DMS79 treated with DMSO at 0.1 percent for 48 hours (cell line): ENCODE data around the gene CCNL2.
A peak's percentile ranks its signal among the peaks of the same experiment; 100 is the strongest.
"Not testable (repeated sequence)": the region's sequence is repeated elsewhere in the genome, so short reads cannot be mapped to it uniquely, and the experiment has no call there.

ENCODE experiments used
- DNase-seq: peaks from one replicate; lab custom pipeline; 2025; lab: John Stamatoyannopoulos, UW

CCNL2 gene

GRCh38 chr1:1399872-1400575, 889 bp upstream of the CCNL2 start:
- no peak for DNase-seq

DNA sequence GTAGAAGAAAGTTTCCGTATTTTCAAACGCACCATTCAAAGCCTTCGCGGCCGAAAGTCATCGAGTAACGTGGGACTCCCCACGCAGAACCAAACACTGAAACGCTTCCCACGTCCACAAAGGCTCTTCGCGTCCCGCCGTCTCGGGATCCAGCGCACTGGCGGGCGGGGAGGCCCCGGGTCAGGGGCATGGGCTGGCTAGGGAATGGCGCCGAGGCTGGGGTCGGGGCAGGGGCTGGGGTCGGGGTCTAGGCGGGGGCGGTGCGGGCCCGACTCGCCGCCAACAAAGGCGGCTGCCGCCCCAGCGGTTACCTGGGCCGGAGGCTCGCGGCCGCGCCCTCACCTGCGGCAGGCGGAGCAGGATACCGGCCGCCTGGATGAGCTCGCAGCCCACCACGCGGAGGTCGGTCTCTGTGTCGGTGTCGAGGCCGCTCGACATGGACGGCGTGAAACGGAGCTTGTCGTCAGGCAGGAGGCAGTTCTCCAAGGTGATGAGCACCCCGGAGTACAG, 403 bp downstream of the CCNL2 start:
- DNase-seq: no peak

GRCh38 chr1:1397839-1398523, 1.2 kb downstream of the CCNL2 start:
- no peak for DNase-seq

DNA sequence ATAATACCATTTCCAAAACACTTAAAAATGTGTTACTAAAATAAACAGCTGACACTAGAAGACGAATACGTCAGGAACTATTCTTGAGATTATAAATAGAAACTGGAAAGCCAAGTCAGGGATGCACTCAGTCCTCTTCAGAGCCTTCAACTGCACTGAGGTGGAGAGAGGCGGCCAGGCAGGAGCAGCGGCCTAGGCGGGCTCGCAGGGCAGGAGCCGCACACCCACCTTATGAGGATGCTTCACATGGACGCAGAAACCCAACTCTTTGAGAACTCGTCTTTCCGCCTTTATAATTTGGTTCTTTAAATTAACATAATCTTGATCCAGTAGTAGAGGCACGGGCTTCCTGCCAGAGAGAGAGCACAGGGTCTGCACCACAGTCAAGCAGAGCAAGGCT, 4.0 kb downstream of the CCNL2 start:
- no peak for DNase-seq

DNA sequence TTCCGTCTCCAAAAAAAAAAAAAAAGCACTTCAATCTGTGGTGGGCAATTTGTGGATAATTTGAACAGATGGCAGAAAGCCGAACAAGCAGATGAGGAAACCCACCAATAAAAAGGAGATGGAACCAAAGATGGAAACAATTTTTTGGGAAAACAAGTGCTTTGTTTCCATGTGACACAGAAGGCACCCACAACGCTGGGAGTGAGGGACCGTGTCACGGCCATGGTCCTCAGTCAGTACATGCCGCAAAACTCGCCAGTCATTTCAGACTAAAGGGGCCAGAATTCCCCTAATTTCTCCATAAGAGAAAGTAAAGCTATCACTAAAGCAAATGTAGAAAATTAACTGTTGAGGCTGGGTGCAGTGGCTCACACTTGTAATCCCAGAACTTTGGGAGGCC, 5.0 kb downstream of the CCNL2 start:
- no peak for DNase-seq

DNA sequence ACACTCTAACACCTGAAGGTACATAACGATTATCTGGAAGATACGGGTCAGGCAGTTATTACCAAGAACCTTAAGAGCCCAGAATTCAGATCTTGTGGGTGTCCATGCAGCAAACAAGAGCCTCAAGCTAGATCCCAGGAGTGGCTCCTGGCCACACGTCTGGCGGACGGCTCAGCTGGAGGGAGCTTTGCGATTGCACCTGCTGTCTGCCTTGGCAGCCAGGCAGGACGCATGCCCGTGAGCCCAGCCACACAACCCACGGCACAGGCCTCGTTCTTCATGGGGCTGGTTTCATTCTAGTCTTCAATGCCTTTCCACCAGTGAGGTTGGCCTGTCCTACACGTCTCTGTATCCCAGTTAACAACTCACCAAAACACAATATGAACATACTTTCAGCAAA, 5.7 kb downstream of the CCNL2 start:
- DNase-seq: no peak

GRCh38 chr1:1393014-1393413, 6.1 kb downstream of the CCNL2 start:
- DNase-seq: no peak

GRCh38 chr1:1391225-1391624, 7.9 kb downstream of the CCNL2 start:
- DNase-seq: no peak

DNA sequence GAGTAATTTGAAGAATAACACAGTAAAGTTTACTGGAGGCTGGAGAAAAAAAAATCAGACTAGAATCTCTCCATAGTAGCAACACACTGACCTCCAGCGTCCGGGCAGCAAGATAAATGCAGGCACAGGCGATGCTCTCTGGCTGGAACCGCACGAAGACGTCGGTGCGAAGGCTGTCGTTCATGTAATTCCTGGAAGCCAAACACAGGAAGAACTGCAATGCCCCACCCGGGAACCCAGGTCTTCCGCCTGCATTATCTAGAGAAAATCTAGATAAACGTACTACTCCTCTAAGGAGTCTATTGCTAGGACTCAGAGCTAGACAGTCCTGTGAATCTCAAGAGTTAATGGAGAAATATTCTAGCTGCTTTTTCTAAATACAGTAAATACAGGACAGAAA, 8.5 kb downstream of the CCNL2 start:
- no peak for DNase-seq

GRCh38 chr1:1388078-1388472, 11.1 kb downstream of the CCNL2 start:
- no peak for DNase-seq

- no peak for DNase-seq
These were observed 11.7 kb downstream of the CCNL2 start for GRCh38 chr1:1387098-1388077.

GRCh38 chr1:1385931-1386330, 13.2 kb downstream of the CCNL2 start:
- no peak for DNase-seq

GRCh38 chr1:1385339-1385738, 13.8 kb downstream of the CCNL2 start:
- not testable (repeated sequence) for DNase-seq

DNA sequence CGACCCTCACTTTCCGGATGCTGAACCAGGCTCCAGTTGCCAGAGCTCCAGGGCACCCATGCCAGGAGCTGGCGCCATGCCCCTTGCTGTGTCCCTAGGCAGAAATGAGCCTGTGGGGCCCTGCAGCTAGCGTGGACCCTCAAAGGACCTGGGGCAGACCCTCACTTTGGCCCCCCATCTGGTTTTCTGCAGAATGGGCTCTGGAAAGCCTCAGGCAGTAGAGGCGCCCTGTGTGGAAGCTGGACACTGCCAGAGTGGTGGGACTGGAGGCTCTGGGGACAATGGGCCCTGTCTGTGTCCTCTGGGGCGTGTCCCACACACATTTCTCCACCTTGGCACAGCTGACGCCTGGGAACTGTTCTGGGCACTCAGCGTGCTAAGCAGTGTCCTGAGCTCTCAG, 17.8 kb downstream of the CCNL2 start:
- DNase-seq: no peak

DNA sequence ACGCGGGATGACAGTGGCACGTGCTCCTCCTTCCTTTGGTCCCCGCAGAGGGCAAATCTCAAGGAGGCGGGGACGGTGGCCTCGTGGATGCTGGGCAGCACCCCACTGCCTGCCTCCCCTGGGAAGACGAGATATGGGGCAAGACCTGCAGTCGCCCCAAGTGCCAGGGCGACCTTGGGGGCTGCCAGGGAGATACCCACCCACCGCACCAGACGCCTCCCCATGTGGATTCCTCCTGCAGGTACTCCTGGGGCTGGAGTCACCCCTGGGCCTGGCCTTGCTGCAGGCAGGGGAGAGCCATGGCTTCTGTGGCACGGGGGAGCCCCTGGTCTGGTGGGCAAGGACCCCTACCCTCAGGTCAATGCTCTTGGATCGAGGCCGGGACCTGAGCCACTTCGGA, 18.3 kb downstream of the CCNL2 start:
- no peak for DNase-seq

DNA sequence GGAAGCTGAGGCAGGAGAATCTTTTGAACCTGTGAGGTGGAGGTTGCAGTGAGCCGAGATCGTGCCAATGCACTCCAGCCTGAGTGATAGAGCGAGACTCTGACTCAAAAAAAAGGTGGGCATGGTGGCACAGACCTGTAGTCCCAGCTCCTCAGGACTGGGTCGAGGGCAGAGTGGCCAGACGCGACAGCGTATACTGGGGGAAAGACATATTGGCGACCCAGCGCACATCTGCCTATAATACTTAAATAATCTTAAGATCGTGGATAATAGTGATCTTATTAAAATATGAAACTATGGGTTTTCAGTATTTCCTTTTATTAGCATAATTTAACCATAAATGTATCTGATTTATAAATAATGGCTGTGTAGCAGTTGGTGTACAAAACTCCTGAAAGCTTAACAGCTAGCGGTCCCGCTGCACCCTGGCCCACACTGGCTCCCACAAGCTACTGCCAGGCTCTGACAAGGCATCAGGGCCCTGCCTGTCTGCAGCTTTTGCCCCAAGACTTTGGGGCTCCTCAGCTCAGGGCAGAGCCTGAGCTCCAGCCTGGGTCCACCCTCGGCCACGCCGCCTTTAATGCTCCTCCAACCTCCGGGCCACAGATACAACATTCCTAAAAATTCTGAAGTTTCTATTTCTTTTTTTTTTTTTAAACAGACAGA, 21.5 kb downstream of the CCNL2 start:
- DNase-seq: no peak

GRCh38 chr1:1376551-1377226, 22.4 kb downstream of the CCNL2 start:
- no peak for DNase-seq

DNA sequence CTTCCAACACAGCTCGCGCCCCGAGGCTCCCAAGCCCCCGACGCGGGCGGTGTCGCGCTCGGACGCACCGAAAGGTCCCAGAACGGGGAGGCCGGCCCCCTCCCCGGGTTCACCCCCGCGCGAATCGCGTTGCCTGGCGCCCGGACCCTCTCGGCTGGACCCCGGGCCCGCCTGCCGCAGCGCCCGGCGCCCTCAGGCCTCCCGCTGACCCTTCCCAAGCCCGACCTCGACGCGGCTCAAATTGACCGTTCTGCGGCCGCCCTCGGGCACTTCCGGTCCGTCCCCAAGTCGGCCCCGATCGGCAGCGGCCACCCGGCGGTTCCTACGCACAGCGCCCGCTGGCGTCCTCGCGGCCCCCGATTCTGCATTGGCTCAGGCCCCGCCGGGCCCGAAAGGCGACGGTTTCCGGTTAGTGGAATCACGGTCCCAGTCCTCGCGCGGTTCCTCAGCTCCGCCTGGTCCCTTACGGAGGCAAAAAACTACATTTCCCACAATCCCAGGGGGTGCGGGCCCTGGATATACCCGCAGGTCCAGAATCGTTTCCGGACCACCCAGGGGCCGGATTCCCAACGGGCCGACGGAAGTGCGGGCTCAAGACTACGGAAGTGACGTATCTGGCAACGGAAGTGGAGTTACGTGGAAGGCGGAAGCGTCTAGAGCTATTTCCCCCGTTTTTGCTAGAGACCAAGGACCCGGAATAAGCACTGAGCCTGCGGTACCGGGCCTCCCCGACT, 24.0 kb downstream of the CCNL2 start, which contains the start of gene AURKAIP1:
Gene AURKAIP1, minus strand, starts transcription at position 279 of the 734 bp plus-strand sequence. CDS start 451 bp downstream, outside the sequence.
- DNase-seq: peak; percentile 99

DNA sequence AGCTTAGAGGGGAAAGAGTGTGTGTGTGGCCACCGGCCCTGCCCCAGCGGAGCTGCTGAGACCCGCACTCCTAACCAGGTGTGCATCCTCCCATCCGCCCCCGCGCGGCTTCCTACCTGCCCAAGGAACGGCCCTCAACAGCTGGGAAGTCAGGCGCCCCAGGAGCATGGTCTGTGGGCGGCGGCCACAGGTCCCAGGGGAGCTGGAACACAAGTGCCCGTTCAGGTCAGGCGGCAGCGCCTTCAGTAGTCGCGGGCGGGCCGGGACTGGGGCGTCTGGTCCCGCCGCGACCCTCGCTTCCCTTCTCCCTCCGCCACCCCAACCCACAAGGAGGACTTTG, 24.6 kb downstream of the CCNL2 start:
- DNase-seq: no peak

GRCh38 chr1:1373815-1374588, 25.1 kb downstream of the CCNL2 start:
- no peak for DNase-seq
